ENCODE measurements around the gene RAPSN. TPM values are rescaled to one million over a fixed set of nuclear protein-coding genes. Genes with fewer than 3 reads are reported as not detected.

The RAPSN gene
- total RNA-seq, 1 donor from 2014 or later: not detected

DNA sequence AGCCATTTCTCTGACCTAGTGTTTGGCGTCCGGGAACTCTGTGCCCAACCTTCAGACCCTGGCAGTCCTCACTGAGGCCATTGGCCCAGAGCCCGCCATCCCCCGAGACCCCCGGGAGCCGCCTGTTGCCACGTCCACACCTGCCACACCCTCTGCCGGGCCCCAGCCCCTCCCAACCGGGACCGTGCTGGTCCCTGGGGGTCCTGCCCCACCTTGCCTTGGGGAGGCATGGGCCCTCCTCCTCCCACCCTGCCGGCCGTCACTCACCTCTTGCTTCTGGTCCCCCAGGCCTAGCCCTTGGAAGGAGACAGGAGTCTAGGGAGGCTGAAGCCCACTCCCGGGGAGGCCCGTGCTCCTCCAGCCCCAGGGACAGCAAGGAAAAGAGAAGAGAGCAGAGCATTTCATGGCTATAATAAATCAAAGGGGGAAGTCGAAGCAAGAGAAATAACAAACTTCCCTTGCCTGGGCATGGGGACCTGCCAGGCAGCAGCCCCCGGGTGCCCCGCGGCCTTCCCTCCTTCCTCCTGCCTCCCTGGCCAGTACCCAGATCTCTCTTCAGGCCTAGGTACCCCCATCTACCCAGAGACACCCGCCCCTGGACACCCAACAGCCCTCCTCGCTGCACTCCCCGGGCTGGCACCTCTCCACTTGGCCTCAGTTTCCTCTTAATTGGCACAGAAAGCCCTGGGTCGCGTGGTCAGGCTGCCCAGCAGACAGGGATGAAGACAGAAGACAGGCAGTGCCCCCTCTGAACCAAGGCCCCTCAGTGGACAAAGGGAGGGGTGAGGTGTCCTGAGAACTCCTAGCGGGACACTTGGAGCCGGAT, 53.5 kb downstream of the RAPSN start:
- TF ChIP-seq, protein P1, sequence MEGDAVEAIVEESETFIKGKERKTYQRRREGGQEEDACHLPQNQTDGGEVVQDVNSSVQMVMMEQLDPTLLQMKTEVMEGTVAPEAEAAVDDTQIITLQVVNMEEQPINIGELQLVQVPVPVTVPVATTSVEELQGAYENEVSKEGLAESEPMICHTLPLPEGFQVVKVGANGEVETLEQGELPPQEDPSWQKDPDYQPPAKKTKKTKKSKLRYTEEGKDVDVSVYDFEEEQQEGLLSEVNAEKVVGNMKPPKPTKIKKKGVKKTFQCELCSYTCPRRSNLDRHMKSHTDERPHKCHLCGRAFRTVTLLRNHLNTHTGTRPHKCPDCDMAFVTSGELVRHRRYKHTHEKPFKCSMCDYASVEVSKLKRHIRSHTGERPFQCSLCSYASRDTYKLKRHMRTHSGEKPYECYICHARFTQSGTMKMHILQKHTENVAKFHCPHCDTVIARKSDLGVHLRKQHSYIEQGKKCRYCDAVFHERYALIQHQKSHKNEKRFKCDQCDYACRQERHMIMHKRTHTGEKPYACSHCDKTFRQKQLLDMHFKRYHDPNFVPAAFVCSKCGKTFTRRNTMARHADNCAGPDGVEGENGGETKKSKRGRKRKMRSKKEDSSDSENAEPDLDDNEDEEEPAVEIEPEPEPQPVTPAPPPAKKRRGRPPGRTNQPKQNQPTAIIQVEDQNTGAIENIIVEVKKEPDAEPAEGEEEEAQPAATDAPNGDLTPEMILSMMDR (conservative IDR thresholded peaks at IDR 0.05; ENCODE audit: low read depth, low read length): no peak
- H3K4me3 ChIP-seq (ENCODE audit: low read depth, low read length): no peak overlapping the region
- no peak for DNase-seq (ENCODE audit: low read depth)

DNA sequence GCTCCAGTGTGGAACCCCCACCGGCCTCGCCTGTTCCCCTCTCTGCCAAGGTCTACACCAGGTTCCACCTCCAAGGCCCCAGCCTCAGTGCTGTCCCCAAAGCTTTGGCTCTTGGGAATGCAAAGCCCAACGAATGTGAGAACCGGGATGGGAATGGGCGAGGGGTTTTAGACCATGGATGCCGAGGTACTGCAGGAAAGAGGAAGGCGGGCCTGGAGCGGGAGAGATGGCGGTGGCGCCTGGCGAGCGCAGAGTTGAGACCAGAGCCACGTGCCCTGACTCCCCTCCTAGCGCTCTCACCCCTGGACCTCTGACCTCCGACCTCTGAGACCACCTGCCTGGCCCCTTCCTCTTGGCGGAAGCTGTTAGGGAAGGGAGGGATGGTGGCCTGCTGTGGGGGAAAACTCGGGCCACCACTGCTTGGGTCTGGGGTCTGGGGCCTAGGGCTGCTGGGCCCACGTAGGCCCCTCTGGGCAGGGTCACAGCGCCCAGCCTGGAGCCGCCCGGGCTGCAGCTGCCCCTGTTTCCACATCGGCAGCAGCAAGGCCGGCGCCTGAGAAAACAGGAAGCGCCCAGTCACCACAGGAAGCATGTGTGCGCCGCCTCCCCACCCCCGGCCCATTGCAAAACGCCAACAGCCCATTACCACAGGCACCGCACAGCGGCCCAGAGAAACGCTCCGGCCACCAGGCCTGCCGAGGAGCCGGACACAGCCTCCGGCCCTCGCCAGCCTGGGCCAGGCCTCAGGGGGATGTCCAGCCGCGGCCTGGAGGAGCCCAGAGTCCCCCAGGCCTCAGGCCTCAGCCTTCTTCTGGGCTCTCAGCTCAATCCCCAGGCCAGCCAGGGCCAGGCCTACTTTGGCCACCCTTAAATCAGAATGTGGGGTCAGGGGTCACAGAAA, 54.4 kb downstream of the RAPSN start:
- TF ChIP-seq, protein P1 (conservative IDR thresholded peaks at IDR 0.05; ENCODE audit: low read depth, low read length): no peak
- H3K4me3 ChIP-seq (ENCODE audit: low read depth, low read length): no peak overlapping the region
- no peak for DNase-seq (ENCODE audit: low read depth)

DNA sequence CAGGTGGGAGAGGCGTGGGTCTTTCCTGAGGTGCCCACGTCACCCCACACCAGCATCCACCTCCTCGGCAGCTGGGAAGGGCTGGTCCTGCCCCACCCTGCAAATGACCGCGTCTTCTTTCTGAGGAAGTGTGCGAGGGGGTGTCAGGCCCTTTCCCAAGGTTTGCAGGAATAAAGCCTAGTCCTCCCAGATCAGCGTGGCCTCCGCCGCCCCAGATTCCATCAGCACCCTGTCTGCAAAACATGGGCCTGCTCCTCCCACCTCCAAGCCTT, 55.0 kb downstream of the RAPSN start:
- TF ChIP-seq, protein P1 (conservative IDR thresholded peaks at IDR 0.05; ENCODE audit: low read depth, low read length): no peak
- no peak for DNase-seq (ENCODE audit: low read depth)
- no peak overlapping the region for H3K4me3 ChIP-seq (ENCODE audit: low read depth, low read length)

DNA sequence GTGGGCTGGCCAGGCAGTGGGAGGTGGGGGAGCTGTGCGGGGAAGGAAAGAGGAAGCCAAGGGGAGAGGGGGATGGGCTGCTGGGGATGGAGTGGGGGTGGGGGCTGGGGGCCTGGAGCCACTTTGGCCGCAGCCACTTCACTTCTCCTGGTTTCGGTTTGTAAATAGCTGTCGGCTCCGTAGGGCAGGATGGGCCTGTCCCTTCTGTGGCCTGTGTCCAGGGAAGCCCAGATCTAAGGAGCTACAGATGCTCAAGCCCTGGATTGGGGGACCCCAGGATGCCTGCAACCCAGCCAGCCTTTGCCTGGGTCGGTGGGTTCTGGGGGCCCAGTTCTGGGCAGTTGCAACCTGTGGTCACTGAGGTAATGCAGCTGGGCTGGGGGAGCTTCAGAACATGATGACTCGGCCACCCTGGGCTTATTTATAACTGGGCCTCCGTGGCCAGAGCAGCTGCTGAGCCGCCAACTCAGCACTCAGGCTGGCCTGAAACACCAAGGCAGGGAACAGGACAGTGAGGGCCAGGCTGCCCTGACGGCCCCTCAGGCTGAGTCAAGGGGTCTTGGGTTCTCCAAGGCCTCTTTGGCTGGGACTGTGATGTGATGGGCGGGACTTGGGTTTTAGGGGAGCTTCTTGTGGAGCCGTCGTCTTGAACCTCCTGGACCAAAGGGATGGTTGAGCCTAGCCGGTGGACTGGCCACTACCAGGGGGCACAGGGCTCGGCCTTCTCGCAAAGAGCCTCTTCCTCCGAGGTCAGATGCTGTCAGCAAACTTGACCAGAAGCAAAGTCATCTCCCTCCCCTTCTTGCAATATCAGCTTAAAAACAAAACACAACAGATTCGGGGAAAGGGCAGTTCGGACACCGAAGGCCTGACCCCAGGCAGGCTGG, 55.5 kb downstream of the RAPSN start:
- no peak for DNase-seq (ENCODE audit: low read depth)
- H3K4me3 ChIP-seq (ENCODE audit: low read depth, low read length): no peak overlapping the region
- TF ChIP-seq, protein P1 (conservative IDR thresholded peaks at IDR 0.05; ENCODE audit: low read depth, low read length): no peak

DNA sequence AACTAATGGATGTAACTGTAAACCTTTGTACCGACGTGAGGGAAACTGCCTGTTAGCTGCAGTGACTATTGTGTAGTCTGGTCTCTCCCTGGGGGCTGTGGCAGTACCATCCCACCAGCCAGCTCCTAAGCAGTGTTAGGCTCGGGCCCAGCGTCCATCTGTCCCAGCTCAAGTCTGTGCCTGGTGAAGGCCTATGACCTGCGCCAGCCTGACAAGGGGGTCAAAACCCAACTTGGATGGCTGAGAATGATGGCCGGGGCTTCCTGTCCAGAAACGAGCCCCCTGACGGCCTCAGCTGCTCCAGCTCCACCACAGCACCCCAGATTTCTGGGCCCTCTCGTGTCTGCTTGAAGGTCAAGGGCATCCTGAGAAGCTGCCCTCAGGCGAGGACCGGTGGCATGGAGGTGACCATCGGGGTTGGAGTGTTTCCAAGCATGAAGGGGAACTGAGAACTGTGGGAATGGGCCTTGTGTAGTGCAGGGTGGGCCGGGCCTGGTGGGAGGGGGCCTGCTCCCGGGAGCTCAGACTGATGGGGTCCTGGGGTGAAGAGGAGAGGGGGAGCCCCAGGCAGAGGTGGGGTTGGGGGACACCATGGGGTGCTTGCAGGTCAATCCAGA, 56.3 kb downstream of the RAPSN start:
- no peak for DNase-seq (ENCODE audit: low read depth)
- TF ChIP-seq, protein P1 (conservative IDR thresholded peaks at IDR 0.05; ENCODE audit: low read depth, low read length): no peak
- H3K4me3 ChIP-seq (ENCODE audit: low read depth, low read length): no peak overlapping the region

DNA sequence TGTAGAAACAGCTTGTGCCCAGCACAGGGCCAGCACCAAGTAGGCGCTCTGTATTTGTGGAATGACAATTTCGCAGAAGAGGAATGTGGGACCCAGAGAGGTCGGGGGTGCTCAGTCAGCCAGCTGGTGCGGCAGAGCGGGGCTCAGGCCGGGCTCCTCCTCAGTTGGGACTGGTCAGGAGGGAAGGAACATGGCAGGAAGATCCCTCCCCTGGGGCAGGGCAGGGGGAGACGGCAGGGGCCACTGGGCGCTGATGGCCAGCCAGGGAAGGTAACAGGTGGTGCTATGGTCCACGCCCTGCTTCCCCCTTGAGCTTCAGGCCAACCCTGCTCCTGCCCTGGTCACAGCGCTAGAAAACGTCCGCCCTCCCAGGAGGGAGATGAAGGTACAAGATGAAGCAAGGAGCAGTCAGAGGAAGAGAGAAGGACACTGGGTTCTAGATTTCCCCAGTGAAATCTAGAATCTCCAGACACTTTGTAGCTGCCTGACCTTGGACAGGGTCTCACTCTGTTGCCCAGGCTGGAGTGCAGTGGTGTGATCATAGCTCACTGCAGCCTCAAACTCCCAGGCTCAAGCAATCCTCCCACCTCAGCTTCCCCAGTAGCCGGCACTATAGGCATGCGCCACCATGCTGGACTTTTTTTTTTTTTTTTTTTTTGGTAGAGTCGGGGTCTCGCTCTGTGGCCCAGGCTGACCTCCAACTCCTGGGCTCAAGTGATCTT, 57.1 kb downstream of the RAPSN start:
- TF ChIP-seq, protein P1 (conservative IDR thresholded peaks at IDR 0.05; ENCODE audit: low read depth, low read length): no peak
- no peak overlapping the region for H3K4me3 ChIP-seq (ENCODE audit: low read depth, low read length)
- no peak for DNase-seq (ENCODE audit: low read depth)

Data from epithelial cell of proximal tubule (primary cell).